H9 (cell line): Measurements from ENCODE around the gene EZH2. TPM values are rescaled to one million over a fixed set of nuclear protein-coding genes. Genes with fewer than 3 reads are reported as not detected.

Experiments
- DNase-seq: peaks from one replicate; pipeline ENCODE4 v3.0.0-alpha.2; 2017
- H2AFZ ChIP-seq: one replicate; pipeline ENCODE4 v1.6.1; 2013; ENCODE audit warnings: mild to moderate bottlenecking, low read length, control low read depth, moderate library complexity
- H2AK5ac ChIP-seq: 2 replicates; pipeline ENCODE4 v1.6.1; 2013; ENCODE audit warnings: low read length, control low read depth, mixed read lengths; ENCODE audit not compliant: insufficient read length
- H2BK120ac ChIP-seq: one replicate; pipeline ENCODE4 v1.6.1; 2013; ENCODE audit warnings: low read depth, mild to moderate bottlenecking, low read length, control low read depth, inconsistent platforms; ENCODE audit not compliant: poor library complexity, severe bottlenecking
- H2BK12ac ChIP-seq: 2 replicates; pipeline ENCODE4 v1.6.1; 2013; ENCODE audit warnings: low read length, control low read depth, mixed read lengths, low read depth; ENCODE audit not compliant: insufficient read length
- H2BK15ac ChIP-seq: 2 replicates; pipeline ENCODE4 v1.6.1; 2013; ENCODE audit warnings: low read depth, low read length, control low read depth
- H2BK20ac ChIP-seq: one replicate; pipeline ENCODE4 v1.6.1; 2013; ENCODE audit warnings: low read depth, mild to moderate bottlenecking, low read length, control low read depth, inconsistent platforms; ENCODE audit not compliant: poor library complexity, severe bottlenecking
- H2BK5ac ChIP-seq: 2 replicates; pipeline ENCODE4 v1.6.1; 2013; ENCODE audit warnings: low read length, control low read depth, mixed read lengths; ENCODE audit not compliant: insufficient read length
- H3K14ac ChIP-seq: 2 replicates; pipeline ENCODE4 v1.6.1; 2013; ENCODE audit warnings: low read length, control low read depth; ENCODE audit not compliant: insufficient read depth
- H3K18ac ChIP-seq: 2 replicates; pipeline ENCODE4 v1.6.1; 2013; ENCODE audit warnings: low read depth, mild to moderate bottlenecking, mixed read lengths, low read length, control low read depth; ENCODE audit not compliant: insufficient read length
- H3K23ac ChIP-seq: 2 replicates; pipeline ENCODE4 v1.6.1; 2013; ENCODE audit warnings: low read length, control low read depth, mixed read lengths, low read depth; ENCODE audit not compliant: insufficient read length
- H3K23me2 ChIP-seq: 2 replicates; pipeline ENCODE4 v1.6.1; 2013; ENCODE audit warnings: low read depth, mild to moderate bottlenecking, mixed read lengths, low read length, control low read depth; ENCODE audit not compliant: insufficient read length, poor library complexity, severe bottlenecking
- H3K27ac ChIP-seq: 2 replicates; pipeline ENCODE4 v1.5.1; 2013; ENCODE audit warnings: low read length, control low read depth, mixed read lengths, low read depth; ENCODE audit not compliant: insufficient read length
- H3K27me3 ChIP-seq: 2 replicates; pipeline ENCODE4 v1.6.1; 2013; ENCODE audit warnings: low read length, control low read depth, inconsistent platforms; ENCODE audit not compliant: insufficient read depth
- H3K4ac ChIP-seq: 2 replicates; pipeline ENCODE4 v1.6.1; 2013; ENCODE audit warnings: low read depth, mild to moderate bottlenecking, control low read depth, inconsistent platforms, low read length, moderate library complexity
- H3K4me1 ChIP-seq: 2 replicates; pipeline ENCODE4 v1.6.1; 2013; ENCODE audit warnings: low read length, control low read depth, inconsistent platforms; ENCODE audit not compliant: insufficient read depth
- H3K4me2 ChIP-seq: 2 replicates; pipeline ENCODE4 v1.6.1; 2013; ENCODE audit warnings: low read length, control low read depth, mixed read lengths; ENCODE audit not compliant: insufficient read length, insufficient read depth
- H3K56ac ChIP-seq: 2 replicates; pipeline ENCODE4 v1.6.1; 2013; ENCODE audit warnings: low read depth, mild to moderate bottlenecking, mixed read lengths, low read length, control low read depth; ENCODE audit not compliant: insufficient read length
- H3K79me1 ChIP-seq: 2 replicates; pipeline ENCODE4 v1.6.1; 2013; ENCODE audit warnings: low read depth, mild to moderate bottlenecking, moderate library complexity, low read length, control low read depth, inconsistent platforms; ENCODE audit not compliant: insufficient read depth, poor library complexity, severe bottlenecking
- H3K79me2 ChIP-seq: 2 replicates; pipeline ENCODE4 v1.6.1; 2013; ENCODE audit warnings: low read length, control low read depth, inconsistent platforms; ENCODE audit not compliant: insufficient read depth
- H3K9ac ChIP-seq: 2 replicates; pipeline ENCODE4 v1.6.1; 2013; ENCODE audit warnings: low read length, control low read depth, mixed read lengths; ENCODE audit not compliant: insufficient read length; ENCODE audit errors: extremely low read depth
- H3K9me3 ChIP-seq: one replicate; pipeline ENCODE4 v1.6.1; 2013; ENCODE audit warnings: low read depth, low read length, inconsistent platforms; ENCODE audit not compliant: control insufficient read depth
- H3T11ph ChIP-seq: one replicate; pipeline ENCODE4 v1.6.1; 2013; ENCODE audit warnings: mild to moderate bottlenecking, low read length, control low read depth, inconsistent platforms
- H4K20me1 ChIP-seq: one replicate; pipeline ENCODE4 v1.6.1; 2013; ENCODE audit not compliant: control insufficient read depth, insufficient read length, insufficient read depth
- H4K5ac ChIP-seq: 2 replicates; pipeline ENCODE4 v1.6.1; 2013; ENCODE audit warnings: low read depth, mild to moderate bottlenecking, mixed read lengths, low read length, control low read depth; ENCODE audit not compliant: insufficient read length
- H4K8ac ChIP-seq: replicated peaks from 2 replicates; pipeline ENCODE4 v1.6.1; 2013; ENCODE audit warnings: low read length, control low read depth, mixed read lengths, low read depth; ENCODE audit not compliant: insufficient read length
- H4K91ac ChIP-seq: 2 replicates; pipeline ENCODE4 v1.6.1; 2013; ENCODE audit warnings: low read depth, mild to moderate bottlenecking, moderate library complexity, mixed read lengths, low read length, control low read depth; ENCODE audit not compliant: insufficient read length
- H3K27ac Mint-ChIP-seq, 3 experiments: 2 replicates in 2 of 3; 3 replicates in 1 of 3; pipeline ENCODE4 v1.8.0; 2020 to 2021; ENCODE audit warnings: mixed read lengths in 3 of 3, mild to moderate bottlenecking in 1 of 3, moderate library complexity in 1 of 3
- H3K27me3 Mint-ChIP-seq: 2 replicates; pipeline ENCODE4 v1.8.0; 2021; ENCODE audit warnings: low read depth, mild to moderate bottlenecking, moderate library complexity, mixed read lengths
- H3K36me3 Mint-ChIP-seq, 3 experiments: 2 replicates in 2 of 3; 3 replicates in 1 of 3; pipeline ENCODE4 v1.8.0; 2020 to 2021; ENCODE audit warnings: low read depth in 3 of 3, mixed read lengths in 3 of 3; ENCODE audit not compliant: insufficient read depth in 1 of 3
- H3K4me1 Mint-ChIP-seq, 2 experiments: 2 replicates each; pipeline ENCODE4 v1.8.0; 2020; ENCODE audit warnings: mixed read lengths in 2 of 2
- H3K4me3 Mint-ChIP-seq, 2 experiments: 2 replicates in 1 of 2; 3 replicates in 1 of 2; pipeline ENCODE4 v1.8.0; 2020 to 2021; ENCODE audit warnings: mild to moderate bottlenecking in 2 of 2, mixed read lengths in 2 of 2, moderate library complexity in 1 of 2
- H3K9me3 Mint-ChIP-seq, 2 experiments: 2 replicates in 1 of 2; 3 replicates in 1 of 2; pipeline ENCODE4 v1.8.0; 2020; ENCODE audit warnings: mild to moderate bottlenecking in 2 of 2, mixed read lengths in 2 of 2, moderate library complexity in 1 of 2
- WGBS: extraction: QIAGEN DNeasy Blood & Tissue Kit; methylation state at CpG from one replicate; pipeline ENCODE4 v1.1.7; 2013; ENCODE audit warnings: missing lambda C conversion rate, low lambda C conversion rate, mixed read lengths; ENCODE audit not compliant: insufficient read length; ENCODE audit errors: extremely low coverage; 5-methylcytosine and 5-hydroxymethylcytosine counted together
- total RNA-seq: library from RNA; stranded (reverse); gene quantifications from 2 replicates; pipeline ENCODE4 v1.2.1, GENCODE V29; 2021
- TF ChIP-seq, protein P1 (sequence below): fragments of 200-600 bp; sonication (generic); conservative IDR thresholded peaks from 3 replicates; pipeline ENCODE4 v1.8.0; 2021; ENCODE audit warnings: antibody characterized with exemption, mild to moderate bottlenecking

EZH2 gene
- total RNA-seq, 1 experiment from 2014 or later: 41.3 TPM

DNA sequence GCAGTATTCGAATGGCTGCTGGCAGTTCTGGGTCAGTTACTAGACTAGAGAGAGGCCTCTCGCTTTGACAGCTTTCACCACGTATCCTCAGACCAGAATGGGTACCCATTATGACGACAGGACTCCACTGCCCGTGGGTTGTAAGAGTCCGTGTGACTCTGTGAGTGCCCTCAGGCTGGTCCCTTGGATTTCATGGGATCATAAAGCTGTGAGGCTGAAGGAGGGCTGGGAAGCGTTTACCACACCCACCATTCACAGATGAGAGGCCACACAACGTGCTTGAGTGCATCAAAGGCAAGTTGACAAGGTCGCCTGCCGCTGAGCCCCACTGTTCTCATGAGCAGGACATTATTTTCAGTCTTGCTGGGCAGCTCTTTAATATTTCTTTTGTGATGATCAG, 87.2 kb downstream of the EZH2 start:
- peaks cover 67 to 93% (median 91%) of the 10 kb centered on the region in 3 experiments for H3K36me3 Mint-ChIP-seq
- Histone ChIP-seq H3K4me1 (peaks cover 5% of the 10 kb centered on the region), H2BK20ac (no peak overlapping the region), H2AFZ (no peak overlapping the region), H4K20me1 (no peaks in the 10 kb centered on the region), H2BK5ac (no peak overlapping the region), H2AK5ac (no peak overlapping the region), H4K91ac (no peak overlapping the region), H3T11ph (no peak overlapping the region), H3K27ac (no peak overlapping the region), H2BK12ac (no peak overlapping the region), H3K4ac (no peak overlapping the region), H3K56ac (no peak overlapping the region), H3K18ac (no peak overlapping the region), H3K27me3 (no peaks in the 10 kb centered on the region), H3K79me1 (no peaks in the 10 kb centered on the region), H2BK120ac (no peak overlapping the region), H3K79me2 (no peaks in the 10 kb centered on the region), H2BK15ac (no peak overlapping the region), H3K9me3 (no peaks in the 10 kb centered on the region), H3K14ac (no peak overlapping the region), H4K8ac (no peak overlapping the region), H4K5ac (no peak overlapping the region), H3K4me2 (no peak overlapping the region), H3K23me2 (no peaks in the 10 kb centered on the region), H3K23ac (no peak overlapping the region), H3K9ac (no peak overlapping the region)
- TF ChIP-seq, protein P1, sequence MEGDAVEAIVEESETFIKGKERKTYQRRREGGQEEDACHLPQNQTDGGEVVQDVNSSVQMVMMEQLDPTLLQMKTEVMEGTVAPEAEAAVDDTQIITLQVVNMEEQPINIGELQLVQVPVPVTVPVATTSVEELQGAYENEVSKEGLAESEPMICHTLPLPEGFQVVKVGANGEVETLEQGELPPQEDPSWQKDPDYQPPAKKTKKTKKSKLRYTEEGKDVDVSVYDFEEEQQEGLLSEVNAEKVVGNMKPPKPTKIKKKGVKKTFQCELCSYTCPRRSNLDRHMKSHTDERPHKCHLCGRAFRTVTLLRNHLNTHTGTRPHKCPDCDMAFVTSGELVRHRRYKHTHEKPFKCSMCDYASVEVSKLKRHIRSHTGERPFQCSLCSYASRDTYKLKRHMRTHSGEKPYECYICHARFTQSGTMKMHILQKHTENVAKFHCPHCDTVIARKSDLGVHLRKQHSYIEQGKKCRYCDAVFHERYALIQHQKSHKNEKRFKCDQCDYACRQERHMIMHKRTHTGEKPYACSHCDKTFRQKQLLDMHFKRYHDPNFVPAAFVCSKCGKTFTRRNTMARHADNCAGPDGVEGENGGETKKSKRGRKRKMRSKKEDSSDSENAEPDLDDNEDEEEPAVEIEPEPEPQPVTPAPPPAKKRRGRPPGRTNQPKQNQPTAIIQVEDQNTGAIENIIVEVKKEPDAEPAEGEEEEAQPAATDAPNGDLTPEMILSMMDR: no peak
- 0 out of 7 replicates have a peak overlapping the region, but pooled peaks of 1 of the 3 experiments have one; percentile 46 for H3K27ac Mint-ChIP-seq
- no peaks in the 10 kb centered on the region for H3K27me3 Mint-ChIP-seq
- peaks cover 5 to 12% of the 10 kb centered on the region in 2 experiments; a peak in 4 of 5 replicates for H3K9me3 Mint-ChIP-seq
- no CpG with 5 or more reads among the region's 10 CpGs for WGBS
- H3K4me3 Mint-ChIP-seq: no peak overlapping the region
- H3K4me1 Mint-ChIP-seq: peaks cover 17 to 19% of the 10 kb centered on the region in 2 experiments
- no peak for DNase-seq
